ENCODE measurements around the gene ADA.

- TF ChIP-seq CTCF (IDR thresholded peaks at IDR 0.05; ENCODE audit: insufficient read depth, low read length): no peak
- no peak for TF ChIP-seq REST (IDR thresholded peaks at IDR 0.05; ENCODE audit: insufficient replicate concordance, low read depth)
- TF ChIP-seq POLR2AphosphoS5 (IDR thresholded peaks at IDR 0.05; ENCODE audit: low read depth): no peak
- TF ChIP-seq SPI1 (IDR thresholded peaks at IDR 0.05; ENCODE audit: borderline replicate concordance, low read depth): no peak
- no peak for TF ChIP-seq GABPA (IDR thresholded peaks at IDR 0.05; ENCODE audit: low read depth)
Observed at GRCh38 chr20:44694159-44694558, 42.7 kb upstream of the ADA start.
